GM19467 (cell line): ENCODE results near the gene MTCL1.

Experiments
- ATAC-seq: cut with Tn5 transposase; IDR thresholded peaks from one replicate; pipeline ENCODE4 v1.9.1; 2021; ENCODE audit warnings: mild to moderate bottlenecking, moderate library complexity; ENCODE audit not compliant: unreplicated experiment

Gene MTCL1

GRCh38 chr18:8709248-8710059 lies 4.1 kb downstream of the MTCL1 start:
- ATAC-seq = no peak

- no peak for ATAC-seq
Observed at GRCh38 chr18:8711736-8712135, 6.4 kb downstream of the MTCL1 start.

- no peak for ATAC-seq
Observed at GRCh38 chr18:8713691-8714090, 8.3 kb downstream of the MTCL1 start.

- no peak for ATAC-seq
Observed at GRCh38 chr18:8715599-8715998, 10.2 kb downstream of the MTCL1 start.

- ATAC-seq = no peak
Observed at GRCh38 chr18:8717011-8717770, 11.8 kb downstream of the MTCL1 start.

- no peak for ATAC-seq
Observed at GRCh38 chr18:8718401-8718913, 13.1 kb downstream of the MTCL1 start.

GRCh38 chr18:8719192-8719591 lies 13.8 kb downstream of the MTCL1 start:
- no peak for ATAC-seq

- no peak for ATAC-seq
Observed at GRCh38 chr18:8720141-8720540, 14.8 kb downstream of the MTCL1 start.

GRCh38 chr18:8721094-8721669 lies 15.8 kb downstream of the MTCL1 start:
- ATAC-seq = no peak

GRCh38 chr18:8721716-8722115 lies 16.4 kb downstream of the MTCL1 start:
- ATAC-seq = no peak

GRCh38 chr18:8722946-8723820 lies 17.8 kb downstream of the MTCL1 start:
- no peak for ATAC-seq

GRCh38 chr18:8724452-8724851 lies 19.1 kb downstream of the MTCL1 start:
- ATAC-seq = no peak

GRCh38 chr18:8726281-8726680 lies 20.9 kb downstream of the MTCL1 start:
- no peak for ATAC-seq

- ATAC-seq = no peak
Observed at GRCh38 chr18:8726963-8727705, 21.8 kb downstream of the MTCL1 start.

GRCh38 chr18:8730080-8730827 lies 24.9 kb downstream of the MTCL1 start:
- ATAC-seq = no peak

GRCh38 chr18:8732442-8733360 lies 27.3 kb downstream of the MTCL1 start:
- no peak for ATAC-seq

- no peak for ATAC-seq
Observed at GRCh38 chr18:8734496-8734895, 29.1 kb downstream of the MTCL1 start.

- ATAC-seq = no peak
Observed at GRCh38 chr18:8735274-8735673, 29.9 kb downstream of the MTCL1 start.
